OCI-LY1 (cell line): ENCODE measurements around the gene TRIM31.

ENCODE experiments used
- H2AFZ ChIP-seq: fragments of 200-600 bp; sonication (generic), shearing (Covaris generic); 2 replicates; pipeline ENCODE4 v1.6.0; 2014; ENCODE audit warnings: antibody characterized with exemption, mild to moderate bottlenecking, low read length
- H3F3A ChIP-seq: fragments of 200-600 bp; sonication (generic), shearing (Covaris generic); 2 replicates; pipeline ENCODE4 v1.6.0; 2014; ENCODE audit warnings: mild to moderate bottlenecking, antibody characterized with exemption, low read length, moderate library complexity; ENCODE audit not compliant: insufficient read depth
- H3K27ac ChIP-seq: fragments of 200-600 bp; sonication (generic); 2 replicates; pipeline ENCODE4 v1.5.1; 2014; ENCODE audit warnings: low read length, mixed run types, mild to moderate bottlenecking, low read depth; ENCODE audit not compliant: poor library complexity, severe bottlenecking
- H3K27me3 ChIP-seq: fragments of 200-600 bp; sonication (generic); 2 replicates; pipeline ENCODE4 v1.6.0; 2014; ENCODE audit warnings: antibody characterized with exemption, mild to moderate bottlenecking, low read length, moderate library complexity; ENCODE audit not compliant: insufficient read depth
- H3K36me3 ChIP-seq: fragments of 200-600 bp; sonication (generic); 2 replicates; pipeline ENCODE4 v1.6.1; 2014; ENCODE audit warnings: mild to moderate bottlenecking, antibody characterized with exemption, low read length, moderate library complexity, mixed read lengths; ENCODE audit not compliant: insufficient read depth
- H3K4me1 ChIP-seq: fragments of 200-600 bp; sonication (generic); 2 replicates; pipeline ENCODE4 v1.5.1; 2014; ENCODE audit warnings: mild to moderate bottlenecking, low read length, moderate library complexity; ENCODE audit not compliant: insufficient read depth, severe bottlenecking
- H3K4me2 ChIP-seq: fragments of 200-600 bp; sonication (generic), shearing (Covaris generic); 2 replicates; pipeline ENCODE4 v1.6.1; 2014; ENCODE audit warnings: low read length
- H3K4me3 ChIP-seq: fragments of 200-600 bp; sonication (generic); 2 replicates; pipeline ENCODE4 v1.5.1; 2014; ENCODE audit warnings: low read length, low read depth, mild to moderate bottlenecking, mixed read lengths; ENCODE audit not compliant: poor library complexity, severe bottlenecking
- H3K79me2 ChIP-seq: fragments of 200-600 bp; shearing (Covaris generic); 2 replicates; pipeline ENCODE4 v1.6.1; 2016; ENCODE audit warnings: mixed run types, low read length, mixed read lengths; ENCODE audit not compliant: insufficient read depth
- H3K9ac ChIP-seq: fragments of 200-600 bp; sonication (generic), shearing (Covaris generic); 2 replicates; pipeline ENCODE4 v1.6.1; 2014; ENCODE audit warnings: mild to moderate bottlenecking, low read length, mixed read lengths
- H3K9me2 ChIP-seq: fragments of 200-600 bp; sonication (generic), shearing (Covaris generic); 2 replicates; pipeline ENCODE4 v1.6.1; 2014; ENCODE audit warnings: low read depth, mild to moderate bottlenecking, low read length, mixed read lengths
- H3K9me3 ChIP-seq: fragments of 200-600 bp; shearing (Covaris generic); 2 replicates; pipeline ENCODE4 v1.6.1; 2014; ENCODE audit warnings: low read length, mixed read lengths
- H4K20me1 ChIP-seq: fragments of 200-600 bp; sonication (generic), shearing (Covaris generic); 2 replicates; pipeline ENCODE4 v1.6.0; 2016; ENCODE audit warnings: mild to moderate bottlenecking, low read length; ENCODE audit not compliant: insufficient read depth
- CTCF ChIP-seq: fragments of 200-600 bp; sonication (generic), shearing (Covaris generic); IDR thresholded peaks from 2 replicates; pipeline ENCODE4 v1.5.1; 2017; ENCODE audit warnings: mild to moderate bottlenecking, antibody characterized with exemption, low read length, moderate library complexity, mixed read lengths
- EZH2 ChIP-seq: fragments of 200-600 bp; sonication (generic), shearing (Covaris generic); IDR thresholded peaks from 2 replicates; pipeline ENCODE4 v1.8.0; 2017; ENCODE audit warnings: borderline replicate concordance, mixed run types, mild to moderate bottlenecking, antibody characterized with exemption, low read length, moderate library complexity, mixed read lengths

TRIM31 gene

GRCh38 chr6:30102970-30103871 lies 9.7 kb downstream of the TRIM31 start:
- H3K9me2 ChIP-seq, result no peaks in the 10 kb centered on the region
- H3K27me3 ChIP-seq, result no peaks in the 10 kb centered on the region; the same call in 1 of the 2 replicates
- H3K36me3 ChIP-seq, result no peaks in the 10 kb centered on the region
- H4K20me1 ChIP-seq, result no peaks in the 10 kb centered on the region
- peak overlapping the region; percentile 59 for H3K4me3 ChIP-seq
- H3K4me2 ChIP-seq, result peak overlapping the region; percentile 88
- TF ChIP-seq CTCF (peak; percentile 91), EZH2 (no peak)
- H3K9me3 ChIP-seq, result no peaks in the 10 kb centered on the region
- peak overlapping the region; percentile 54; the same call in 1 of the 2 replicates for H2AFZ ChIP-seq
- H3K79me2 ChIP-seq, result no peaks in the 10 kb centered on the region
- H3K4me1 ChIP-seq, result peaks cover 31% of the 10 kb centered on the region
- H3K27ac ChIP-seq, result peak overlapping the region; percentile 4
- no peaks in the 10 kb centered on the region for H3F3A ChIP-seq
- H3K9ac ChIP-seq, result peak overlapping the region; percentile 58; the same call in 1 of the 2 replicates

DNA sequence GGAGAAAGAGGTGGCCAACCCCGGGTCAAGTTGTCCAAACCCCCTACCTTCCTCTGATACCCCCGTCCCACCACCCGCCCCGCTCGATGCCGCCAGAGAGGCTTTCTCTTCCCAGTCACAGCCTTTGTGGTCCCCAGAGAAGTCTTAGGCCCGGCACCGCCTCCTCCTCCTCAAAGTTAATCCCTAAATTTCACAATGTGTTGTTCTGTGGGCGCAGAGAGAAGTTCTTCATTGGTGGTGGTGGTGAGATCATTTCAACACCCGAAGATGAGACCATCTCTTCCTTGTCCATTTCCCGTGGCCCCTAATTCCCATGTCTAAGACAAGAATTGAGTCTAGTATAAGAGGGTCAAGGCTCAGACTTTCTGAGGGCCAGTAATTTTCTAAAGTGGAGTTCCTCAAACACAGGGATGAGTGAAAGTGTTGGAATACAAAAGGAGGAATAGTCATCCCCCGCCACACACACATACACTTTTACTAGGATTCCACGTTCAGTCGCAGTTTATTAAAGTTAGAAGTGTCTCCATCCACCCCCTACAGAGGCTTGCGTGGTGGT lies 10.4 kb downstream of the TRIM31 start:
- H3K9me3 ChIP-seq, result no peaks in the 10 kb centered on the region
- H3K79me2 ChIP-seq, result no peaks in the 10 kb centered on the region
- no peak for TF ChIP-seq CTCF
- TF ChIP-seq EZH2, result no peak
- H4K20me1 ChIP-seq, result no peaks in the 10 kb centered on the region
- peaks cover 34% of the 10 kb centered on the region for H3K4me1 ChIP-seq
- peak overlapping the region; percentile 60 for H3K4me3 ChIP-seq
- H3F3A ChIP-seq, result no peaks in the 10 kb centered on the region
- no peaks in the 10 kb centered on the region; the same call in 1 of the 2 replicates for H3K27me3 ChIP-seq
- H3K9me2 ChIP-seq, result no peaks in the 10 kb centered on the region
- peak overlapping the region; percentile 88 for H3K4me2 ChIP-seq
- no peaks in the 10 kb centered on the region for H3K36me3 ChIP-seq
- peak overlapping the region; percentile 56; the same call in 1 of the 2 replicates for H3K9ac ChIP-seq
- H3K27ac ChIP-seq, result peak overlapping the region; percentile 4
- peak overlapping the region; percentile 55; the same call in 1 of the 2 replicates for H2AFZ ChIP-seq

DNA sequence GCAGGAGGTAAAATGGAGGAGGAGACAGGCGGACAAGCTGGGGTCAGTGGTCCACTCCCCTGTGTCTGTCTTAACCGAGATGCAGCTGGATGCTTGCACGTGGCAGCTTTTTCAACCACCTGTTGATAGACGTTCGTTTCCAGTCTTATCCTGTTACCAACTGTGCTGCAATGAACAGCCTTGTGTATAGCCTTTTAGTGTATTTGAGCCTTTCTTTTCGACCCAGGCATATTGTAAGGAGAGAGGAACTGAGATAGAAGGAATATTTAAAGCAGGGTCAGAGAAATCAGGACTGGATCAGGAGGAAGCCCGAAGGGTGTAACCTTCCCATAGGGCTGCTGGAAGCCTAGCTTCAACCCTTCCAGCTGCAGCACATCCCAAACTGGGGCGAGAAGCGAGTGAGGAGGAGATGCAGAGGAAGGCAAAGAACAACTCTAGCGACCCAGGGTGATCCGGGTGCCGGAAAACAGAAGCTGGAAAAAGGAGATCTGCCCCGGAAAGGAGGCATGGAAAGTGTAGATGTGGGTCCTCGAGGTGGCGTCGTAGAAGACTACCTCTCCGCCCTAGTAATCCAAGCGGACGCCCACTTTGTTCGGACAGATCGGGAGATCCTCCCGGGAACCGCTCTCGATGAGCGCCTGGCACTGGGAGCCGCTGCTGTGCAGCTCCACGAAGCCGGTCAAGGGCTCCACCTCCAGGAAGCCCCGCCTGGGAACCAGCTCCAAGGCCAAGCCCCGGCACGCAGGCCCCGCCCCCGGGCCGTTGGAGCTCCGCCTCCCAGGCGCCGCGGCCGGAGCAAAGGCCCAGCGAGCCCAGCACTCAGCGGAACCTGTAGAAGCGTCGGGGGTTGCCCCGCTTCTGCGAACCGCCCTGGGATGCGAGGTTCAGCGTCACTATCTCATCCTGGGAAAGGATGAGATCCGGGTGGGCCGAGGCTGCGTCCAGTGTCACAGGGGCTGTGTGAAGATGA lies 11.2 kb downstream of the TRIM31 start:
- H3K27me3 ChIP-seq, result no peaks in the 10 kb centered on the region; the same call in 1 of the 2 replicates

More for the DNA sequence above, 11.2 kb downstream of the TRIM31 start:
- H3K27ac ChIP-seq, result peak overlapping the region; percentile 4
- peak overlapping the region; percentile 88 for H3K4me2 ChIP-seq
- no peaks in the 10 kb centered on the region for H3F3A ChIP-seq
- H3K36me3 ChIP-seq, result no peaks in the 10 kb centered on the region
- peak overlapping the region; percentile 55; the same call in 1 of the 2 replicates for H2AFZ ChIP-seq
- no peaks in the 10 kb centered on the region for H3K79me2 ChIP-seq
- TF ChIP-seq CTCF (peak; percentile 24; the same call in 1 of the 2 replicates), EZH2 (no peak)
- H3K9ac ChIP-seq, result peak overlapping the region; percentile 56
- no peaks in the 10 kb centered on the region for H3K9me2 ChIP-seq
- H3K4me1 ChIP-seq, result peaks cover 34% of the 10 kb centered on the region
- no peaks in the 10 kb centered on the region for H3K9me3 ChIP-seq
- no peaks in the 10 kb centered on the region for H4K20me1 ChIP-seq
- H3K4me3 ChIP-seq, result peak overlapping the region; percentile 60
